K562 (cell line): ENCODE data around the gene BCL6B. TPM values are rescaled to one million over a fixed set of nuclear protein-coding genes. Genes with fewer than 3 reads are reported as not detected.

ENCODE experiments used
- ATAC-seq: fragments of 200-7000 bp; cut with Tn5 transposase; 3 replicates; pipeline ENCODE4 v1.9.1; 2020; ENCODE audit warnings: moderate library complexity
- BruUV-seq: library from RNA; stranded (reverse); fragments of 400-500 nt; replicated peaks from 2 replicates; lab custom pipeline; 2021; lab: Mats Ljungman, UMichigan
- CTCF ChIA-PET: fragments of 300-600 bp; formaldehyde crosslinking; extraction: SDS; loops from one replicate; lab custom pipeline; 2021; ENCODE audit warnings: low intra/inter-chr PET ratio; lab: Yijun Ruan, JAX
- POLR2A ChIA-PET: fragments of 300-600, 350-650 bp; sonication (Branson Sonifier 250); formaldehyde crosslinking; extraction: SDS; loops from one replicate; lab custom pipeline; 2021; ENCODE audit warnings: antibody characterized with exemption, inconsistent platforms; lab: Yijun Ruan, JAX
- DNase-seq, 4 experiments: peaks; one replicate each; pipeline versions ENCODE4 v3.0.0 to v3.0.0-alpha.2; 2011 to 2018; ENCODE audit warnings: low spot score in 3 of 4, mixed read lengths in 3 of 4; ENCODE audit errors: extremely low read depth in 1 of 4
- FAIRE-seq: peaks from 2 replicates; lab custom pipeline; 2011; peaks lifted over from hg19 to GRCh38; lab: Jason Lieb, UNC
- H2AFZ ChIP-seq: 2 replicates; pipeline ENCODE4 v1.6.0; 2011; ENCODE audit warnings: low read depth, low read length, control low read depth, inconsistent platforms
- H3K27ac ChIP-seq: fragments of 200-600 bp; 3 replicates; pipeline ENCODE4 v1.8.0; 2011; ENCODE audit warnings: low read depth, mild to moderate bottlenecking, control low read depth, inconsistent platforms, low read length, moderate library complexity, mixed read lengths; ENCODE audit errors: extremely low read depth
- H3K27me3 ChIP-seq, 2 experiments: fragments of 300-600 bp in 1 of 2; 2 replicates in 1 of 2; 3 replicates in 1 of 2; pipeline versions ENCODE4 v1.6.0 to v1.8.0; 2011; ENCODE audit warnings: inconsistent platforms in 2 of 2, low read length in 2 of 2, mild to moderate bottlenecking in 1 of 2, mixed read lengths in 1 of 2, moderate library complexity in 1 of 2; ENCODE audit not compliant: control insufficient read depth in 2 of 2, insufficient read depth in 2 of 2
- H3K36me3 ChIP-seq: fragments of 300-600 bp; 3 replicates; pipeline ENCODE4 v1.8.0; 2011; ENCODE audit warnings: mild to moderate bottlenecking, low read length, inconsistent platforms; ENCODE audit not compliant: control insufficient read depth, insufficient read depth
- H3K4me1 ChIP-seq, 2 experiments: fragments of 200-600 bp in 1 of 2; replicated peaks in 1 of 2; 2 replicates in 1 of 2; 3 replicates in 1 of 2; pipeline versions ENCODE4 v1.5.1 to v1.8.0; 2011; ENCODE audit warnings: inconsistent platforms in 2 of 2, low read length in 2 of 2, mild to moderate bottlenecking in 1 of 2, mixed read lengths in 1 of 2, moderate library complexity in 1 of 2; ENCODE audit not compliant: control insufficient read depth in 2 of 2, insufficient read depth in 2 of 2
- H3K4me2 ChIP-seq: 2 replicates; pipeline ENCODE4 v1.6.1; 2011; ENCODE audit warnings: low read length, control low read depth, inconsistent platforms, mixed read lengths; ENCODE audit not compliant: insufficient read depth
- H3K4me3 ChIP-seq: fragments of 200-600 bp; sonication (generic), shearing (Covaris generic); 2 replicates; pipeline ENCODE4 v1.5.1; 2016; ENCODE audit warnings: control low read depth, inconsistent platforms
- H3K79me2 ChIP-seq: fragments of 200-600 bp; 3 replicates; pipeline ENCODE4 v1.8.0; 2011; ENCODE audit warnings: low read length, inconsistent platforms; ENCODE audit not compliant: control insufficient read depth, insufficient read depth
- H3K9ac ChIP-seq, 2 experiments: 2 replicates each; pipeline versions ENCODE4 v1.6.0 to v1.6.1; 2011; ENCODE audit warnings: low read depth in 2 of 2, low read length in 2 of 2, control low read depth in 1 of 2, inconsistent platforms in 1 of 2, mild to moderate bottlenecking in 1 of 2, mixed read lengths in 1 of 2; ENCODE audit not compliant: insufficient read depth in 1 of 2
- H3K9me1 ChIP-seq: one replicate; pipeline ENCODE4 v1.6.0; 2011; ENCODE audit warnings: inconsistent platforms, mild to moderate bottlenecking, low read length, moderate library complexity; ENCODE audit not compliant: control insufficient read depth, insufficient read depth
- H3K9me3 ChIP-seq: replicated peaks from 2 replicates; pipeline ENCODE4 v1.5.1; 2011; ENCODE audit warnings: low read depth, low read length, inconsistent platforms; ENCODE audit not compliant: control insufficient read depth, insufficient read depth
- H4K20me1 ChIP-seq: replicated peaks from 2 replicates; pipeline ENCODE4 v1.6.1; 2011; ENCODE audit warnings: low read length, inconsistent platforms, mixed read lengths; ENCODE audit not compliant: control insufficient read depth, insufficient read depth
- ERF ChIP-seq: fragments of 450-650 bp; formaldehyde crosslinking; IDR thresholded peaks from 2 replicates; pipeline ENCODE4 v1.4.0; 2020; ENCODE audit warnings: mild to moderate bottlenecking, mixed read lengths
- ETS2 ChIP-seq: IDR thresholded peaks from 2 replicates; pipeline ENCODE4 v1.6.1; 2016; ENCODE audit warnings: borderline replicate concordance, missing genetic modification characterization, mild to moderate bottlenecking, moderate library complexity, missing compliant biosample characterization; ENCODE audit not compliant: poor library complexity, severe bottlenecking
- IRF2 ChIP-seq: sonication (generic); formaldehyde crosslinking; IDR thresholded peaks from 2 replicates; pipeline ENCODE4 v1.8.1; 2022; ENCODE audit warnings: mild to moderate bottlenecking, missing genetic modification reagents
- RB1 ChIP-seq: fragments of 450-650 bp; IDR thresholded peaks from 2 replicates; pipeline ENCODE4 v1.6.1; 2017; ENCODE audit warnings: low read depth, mild to moderate bottlenecking
- RNF219 ChIP-seq: fragments of 250-450 bp; sonication (Bioruptor Pico); IDR thresholded peaks from 2 replicates; pipeline ENCODE4 v1.5.0; 2022; ENCODE audit warnings: mild to moderate bottlenecking
- SMAD1 ChIP-seq: fragments of 150-350 bp; IDR thresholded peaks from 2 replicates; pipeline ENCODE4 v1.6.1; 2014; ENCODE audit warnings: low read length, low read depth; ENCODE audit not compliant: partially characterized antibody
- ZFX ChIP-seq: sonication (generic); formaldehyde crosslinking; IDR thresholded peaks from 2 replicates; pipeline ENCODE4 v1.8.0; 2022; ENCODE audit warnings: mild to moderate bottlenecking, missing genetic modification reagents, moderate library complexity
- ZNF695 ChIP-seq: fragments of 450-650 bp; formaldehyde crosslinking; IDR thresholded peaks from 2 replicates; pipeline ENCODE4 v1.4.0; 2020; ENCODE audit warnings: mild to moderate bottlenecking, moderate library complexity
- ZNF764 ChIP-seq: fragments of 250-450 bp; sonication (Bioruptor Pico); IDR thresholded peaks from 2 replicates; pipeline ENCODE4 v1.4.0; 2020; ENCODE audit warnings: low read depth, mild to moderate bottlenecking, moderate library complexity
- ZNF766 ChIP-seq: fragments of 200-800 bp; sonication (Bioruptor generic); conservative IDR thresholded peaks from 2 replicates; pipeline ENCODE4 v1.6.1; 2016; ENCODE audit warnings: missing genetic modification characterization, missing compliant biosample characterization
- WGBS: fragments of 100-300 bp; shearing (Covaris generic); methylation state at CpG from one replicate; pipeline ENCODE4 v1.1.6; 2016; ENCODE audit warnings: low coverage, mixed read lengths; ENCODE audit not compliant: insufficient coverage; ENCODE audit errors: missing lambda C conversion rate; 5-methylcytosine and 5-hydroxymethylcytosine counted together
- in situ Hi-C: fragments of 300-500 bp; cut with MboI; formaldehyde crosslinking; loops from 4 replicates; pipeline ENCODE4 v1.15.0; 2018; ENCODE audit warnings: inconsistent platforms, mixed read lengths
- intact Hi-C: fragments of 100-400 bp; cut with micrococcal nuclease; formaldehyde crosslinking; loops from 2 replicates; pipeline ENCODE4 v1.14.2; 2022
- polyA plus RNA-seq, 8 experiments: library from polyadenylated mRNA; depleted of rRNA in 4 of 8; stranded (reverse) in 5 of 8; unstranded in 3 of 8; fragments of >200 nt; fragmentation: Nextera tagmentation in 2 of 8; fragmentation: Illumina TruSeq in 1 of 8; extraction: Ambion mirVana in 2 of 8; extraction: Trizol in 1 of 8; gene quantifications; 2 replicates each; pipeline versions ENCODE4 v1.2.1 to v1.2.3, GENCODE V29; 2011 to 2014; ENCODE audit warnings: inconsistent platforms in 1 of 8, missing spikeins in 1 of 8
- total RNA-seq, 7 experiments: library from RNA; depleted of rRNA in 6 of 7; stranded (reverse); fragments of >200 nt in 6 of 7; fragmentation: Illumina TruSeq in 2 of 7; extraction: Trizol in 2 of 7; gene quantifications; 2 replicates each; pipeline versions ENCODE4 v1.2.1 to v1.2.3, GENCODE V29; 2011 to 2021; ENCODE audit warnings: low replicate concordance in 1 of 7
- TF ChIP-seq, protein P1 (sequence below): fragments of 450-650 bp; conservative IDR thresholded peaks from 2 replicates; pipeline ENCODE4 v1.6.1; 2016; ENCODE audit warnings: missing genetic modification characterization, low read depth, mild to moderate bottlenecking, missing compliant biosample characterization, moderate library complexity

Gene BCL6B
- total and polyA plus RNA-seq, 9 of the 15 experiments (the other 6 are each of a cell fraction or from before 2014, with no cell fraction given): 0.89 to 5.0 (median 3.6) TPM

GRCh38 chr17:7017827-7018200, 5.0 kb upstream of the BCL6B start:
- peaks cover 19% of the 10 kb centered on the region for H3K79me2 ChIP-seq
- no peak for ATAC-seq
- H3K4me2 ChIP-seq: no peak overlapping the region
- peak overlapping the region; percentile 96 for H3K27ac ChIP-seq
- no peaks in the 10 kb centered on the region for H3K36me3 ChIP-seq
- DNase-seq: no peak
- H3K9me3 ChIP-seq: no peaks in the 10 kb centered on the region
- FAIRE-seq: no peak
- H4K20me1 ChIP-seq: no peaks in the 10 kb centered on the region
- TF ChIP-seq ZNF766 (CRISPR knock-in tag) (0 out of 2 replicates have a peak, but pooled peaks have one; percentile 16), ZFX (peak; percentile 15; the same call in 1 of the 2 replicates), IRF2 (CRISPR knock-in tag) (no peak)
- 52% methylated on average over 9 of the region's 12 CpGs for WGBS
- intact Hi-C loops: no loop called here
- POLR2A ChIA-PET: interaction anchor here (0.7 kb wide), 1 partner anchor 13 kb away, joined by 3 read pairs; no protein-coding TSS in a partner anchor
- peak overlapping the region; percentile 63 for H2AFZ ChIP-seq
- CTCF ChIA-PET: no interaction called here
- in situ Hi-C loops: no loop called here
- no peak overlapping the region for H3K4me3 ChIP-seq
- H3K9ac ChIP-seq: peak overlapping the region; percentile 25 to 86; a peak in 3 of 4 replicates
- peaks cover 46 to 66% of the 10 kb centered on the region in 2 experiments for H3K4me1 ChIP-seq
- H3K27me3 ChIP-seq: no peaks in the 10 kb centered on the region
- BruUV-seq: no TSS peak
- no peaks in the 10 kb centered on the region for H3K9me1 ChIP-seq

GRCh38 chr17:7018331-7018964, 4.4 kb upstream of the BCL6B start:
- H3K9me1 ChIP-seq: no peaks in the 10 kb centered on the region
- no peaks in the 10 kb centered on the region for H3K36me3 ChIP-seq
- ATAC-seq: no peak
- DNase-seq: no peak
- peak overlapping the region; percentile 96 for H3K27ac ChIP-seq
- no TSS peak for BruUV-seq
- POLR2A ChIA-PET: interaction anchor here (0.7 kb wide), 1 partner anchor 14 kb away, joined by 3 read pairs; no protein-coding TSS in a partner anchor
- H3K9me3 ChIP-seq: no peaks in the 10 kb centered on the region
- no peak overlapping the region for H3K4me2 ChIP-seq
- peaks cover 13% of the 10 kb centered on the region for H3K79me2 ChIP-seq
- peak overlapping the region; percentile 63 for H2AFZ ChIP-seq
- in situ Hi-C loops: no loop called here
- CTCF ChIA-PET: no interaction called here
- 77% methylated on average over 5 of the region's 10 CpGs for WGBS
- H4K20me1 ChIP-seq: no peaks in the 10 kb centered on the region
- no peak for FAIRE-seq
- H3K27me3 ChIP-seq: no peaks in the 10 kb centered on the region
- peaks cover 46 to 72% of the 10 kb centered on the region in 2 experiments for H3K4me1 ChIP-seq
- peak overlapping the region; percentile 25 to 71; a peak in 3 of 4 replicates for H3K9ac ChIP-seq
- no peak overlapping the region for H3K4me3 ChIP-seq
- intact Hi-C loops: no loop called here
- TF ChIP-seq ERF (CRISPR knock-in tag): 0 out of 2 replicates have a peak, but pooled peaks have one; percentile 24
- no peak for TF ChIP-seq RB1
- no peak for TF ChIP-seq ZNF695 (CRISPR knock-in tag)
- no peak for TF ChIP-seq ZNF764 (CRISPR knock-in tag)
- TF ChIP-seq, protein P1, sequence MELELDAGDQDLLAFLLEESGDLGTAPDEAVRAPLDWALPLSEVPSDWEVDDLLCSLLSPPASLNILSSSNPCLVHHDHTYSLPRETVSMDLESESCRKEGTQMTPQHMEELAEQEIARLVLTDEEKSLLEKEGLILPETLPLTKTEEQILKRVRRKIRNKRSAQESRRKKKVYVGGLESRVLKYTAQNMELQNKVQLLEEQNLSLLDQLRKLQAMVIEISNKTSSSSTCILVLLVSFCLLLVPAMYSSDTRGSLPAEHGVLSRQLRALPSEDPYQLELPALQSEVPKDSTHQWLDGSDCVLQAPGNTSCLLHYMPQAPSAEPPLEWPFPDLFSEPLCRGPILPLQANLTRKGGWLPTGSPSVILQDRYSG: no peak
- no peak for TF ChIP-seq RNF219 (CRISPR knock-in tag)
- TF ChIP-seq ETS2 (tag): no peak
- no peak for TF ChIP-seq SMAD1
